MCF 10A (cell line): ENCODE results near the gene NPY1R. TPM values are rescaled to one million over a fixed set of nuclear protein-coding genes. Genes with fewer than 3 reads are reported as not detected.

ENCODE experiments used
- BruUV-seq: library from RNA; stranded (reverse); fragments of 400-500 nt; replicated peaks from 2 replicates; lab custom pipeline; 2021; lab: Mats Ljungman, UMichigan
- CTCF ChIA-PET: fragments of 300-600 bp; sonication (Branson Sonifier 250); formaldehyde crosslinking; extraction: SDS; loops from one replicate; lab custom pipeline; 2021; ENCODE audit warnings: antibody characterized with exemption, inconsistent platforms; lab: Yijun Ruan, JAX
- POLR2A ChIA-PET: fragments of 300-600, 350-650 bp; sonication (Branson Sonifier 250); formaldehyde crosslinking; extraction: SDS; loops from one replicate; lab custom pipeline; 2020; ENCODE audit warnings: antibody characterized with exemption, inconsistent platforms; lab: Yijun Ruan, JAX
- DNase-seq: peaks from one replicate; pipeline ENCODE4 v3.0.0-alpha.2; 2018; ENCODE audit not compliant: unreplicated experiment
- H3K27ac Mint-ChIP-seq: one replicate; pipeline ENCODE4 v1.8.0; 2022; ENCODE audit warnings: mild to moderate bottlenecking, low read depth, mixed read lengths; ENCODE audit not compliant: unreplicated experiment
- H3K27me3 Mint-ChIP-seq: one replicate; pipeline ENCODE4 v1.8.0; 2022; ENCODE audit warnings: mixed read lengths; ENCODE audit not compliant: insufficient read depth, unreplicated experiment
- H3K36me3 Mint-ChIP-seq: one replicate; pipeline ENCODE4 v1.8.0; 2022; ENCODE audit warnings: mild to moderate bottlenecking, moderate library complexity, mixed read lengths; ENCODE audit not compliant: insufficient read depth, unreplicated experiment
- H3K4me1 Mint-ChIP-seq: one replicate; pipeline ENCODE4 v1.8.0; 2022; ENCODE audit warnings: mixed read lengths; ENCODE audit not compliant: insufficient read depth, unreplicated experiment
- H3K4me3 Mint-ChIP-seq: one replicate; pipeline ENCODE4 v1.8.0; 2022; ENCODE audit warnings: mild to moderate bottlenecking, moderate library complexity, mixed read lengths; ENCODE audit not compliant: unreplicated experiment
- H3K9me3 Mint-ChIP-seq: one replicate; pipeline ENCODE4 v1.8.0; 2022; ENCODE audit warnings: mixed read lengths; ENCODE audit not compliant: unreplicated experiment
- intact Hi-C: fragments of 100-400 bp; cut with micrococcal nuclease; formaldehyde crosslinking; loops from 2 replicates; pipeline ENCODE4 v1.14.1; 2022
- total RNA-seq: library from RNA; stranded (reverse); gene quantifications from 2 replicates; pipeline ENCODE4 v1.2.3, GENCODE V29; 2022
- TF ChIP-seq, protein P1 (sequence below): fragments of 200-600 bp; IDR thresholded peaks from one replicate; pipeline ENCODE4 v1.8.0; 2022; ENCODE audit warnings: antibody characterized with exemption, mild to moderate bottlenecking; ENCODE audit not compliant: unreplicated experiment

NPY1R gene
- total RNA-seq, 1 experiment from 2014 or later = 0.63 TPM

DNA sequence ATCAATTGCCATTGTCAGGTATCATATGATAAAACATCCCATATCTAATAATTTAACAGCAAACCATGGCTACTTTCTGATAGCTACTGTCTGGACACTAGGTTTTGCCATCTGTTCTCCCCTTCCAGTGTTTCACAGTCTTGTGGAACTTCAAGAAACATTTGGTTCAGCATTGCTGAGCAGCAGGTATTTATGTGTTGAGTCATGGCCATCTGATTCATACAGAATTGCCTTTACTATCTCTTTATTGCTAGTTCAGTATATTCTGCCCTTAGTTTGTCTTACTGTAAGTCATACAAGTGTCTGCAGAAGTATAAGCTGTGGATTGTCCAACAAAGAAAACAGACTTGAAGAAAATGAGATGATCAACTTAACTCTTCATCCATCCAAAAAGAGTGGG, 18.3 kb upstream of the NPY1R start:
- CTCF ChIA-PET = no interaction called here
- Mint-ChIP-seq H3K27ac (no peak overlapping the region), H3K36me3 (no peaks in the 10 kb centered on the region), H3K4me3 (no peak overlapping the region), H3K9me3 (no peaks in the 10 kb centered on the region), H3K4me1 (peaks cover 9% of the 10 kb centered on the region), H3K27me3 (no peaks in the 10 kb centered on the region)
- POLR2A ChIA-PET = interaction anchor here (0.6 kb wide), 1 partner anchor 9 kb away, joined by 3 read pairs; no protein-coding TSS in a partner anchor
- no TSS peak for BruUV-seq
- TF ChIP-seq, protein P1, sequence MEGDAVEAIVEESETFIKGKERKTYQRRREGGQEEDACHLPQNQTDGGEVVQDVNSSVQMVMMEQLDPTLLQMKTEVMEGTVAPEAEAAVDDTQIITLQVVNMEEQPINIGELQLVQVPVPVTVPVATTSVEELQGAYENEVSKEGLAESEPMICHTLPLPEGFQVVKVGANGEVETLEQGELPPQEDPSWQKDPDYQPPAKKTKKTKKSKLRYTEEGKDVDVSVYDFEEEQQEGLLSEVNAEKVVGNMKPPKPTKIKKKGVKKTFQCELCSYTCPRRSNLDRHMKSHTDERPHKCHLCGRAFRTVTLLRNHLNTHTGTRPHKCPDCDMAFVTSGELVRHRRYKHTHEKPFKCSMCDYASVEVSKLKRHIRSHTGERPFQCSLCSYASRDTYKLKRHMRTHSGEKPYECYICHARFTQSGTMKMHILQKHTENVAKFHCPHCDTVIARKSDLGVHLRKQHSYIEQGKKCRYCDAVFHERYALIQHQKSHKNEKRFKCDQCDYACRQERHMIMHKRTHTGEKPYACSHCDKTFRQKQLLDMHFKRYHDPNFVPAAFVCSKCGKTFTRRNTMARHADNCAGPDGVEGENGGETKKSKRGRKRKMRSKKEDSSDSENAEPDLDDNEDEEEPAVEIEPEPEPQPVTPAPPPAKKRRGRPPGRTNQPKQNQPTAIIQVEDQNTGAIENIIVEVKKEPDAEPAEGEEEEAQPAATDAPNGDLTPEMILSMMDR = no peak
- intact Hi-C loops = no loop called here
- peak; percentile 15 for DNase-seq

DNA sequence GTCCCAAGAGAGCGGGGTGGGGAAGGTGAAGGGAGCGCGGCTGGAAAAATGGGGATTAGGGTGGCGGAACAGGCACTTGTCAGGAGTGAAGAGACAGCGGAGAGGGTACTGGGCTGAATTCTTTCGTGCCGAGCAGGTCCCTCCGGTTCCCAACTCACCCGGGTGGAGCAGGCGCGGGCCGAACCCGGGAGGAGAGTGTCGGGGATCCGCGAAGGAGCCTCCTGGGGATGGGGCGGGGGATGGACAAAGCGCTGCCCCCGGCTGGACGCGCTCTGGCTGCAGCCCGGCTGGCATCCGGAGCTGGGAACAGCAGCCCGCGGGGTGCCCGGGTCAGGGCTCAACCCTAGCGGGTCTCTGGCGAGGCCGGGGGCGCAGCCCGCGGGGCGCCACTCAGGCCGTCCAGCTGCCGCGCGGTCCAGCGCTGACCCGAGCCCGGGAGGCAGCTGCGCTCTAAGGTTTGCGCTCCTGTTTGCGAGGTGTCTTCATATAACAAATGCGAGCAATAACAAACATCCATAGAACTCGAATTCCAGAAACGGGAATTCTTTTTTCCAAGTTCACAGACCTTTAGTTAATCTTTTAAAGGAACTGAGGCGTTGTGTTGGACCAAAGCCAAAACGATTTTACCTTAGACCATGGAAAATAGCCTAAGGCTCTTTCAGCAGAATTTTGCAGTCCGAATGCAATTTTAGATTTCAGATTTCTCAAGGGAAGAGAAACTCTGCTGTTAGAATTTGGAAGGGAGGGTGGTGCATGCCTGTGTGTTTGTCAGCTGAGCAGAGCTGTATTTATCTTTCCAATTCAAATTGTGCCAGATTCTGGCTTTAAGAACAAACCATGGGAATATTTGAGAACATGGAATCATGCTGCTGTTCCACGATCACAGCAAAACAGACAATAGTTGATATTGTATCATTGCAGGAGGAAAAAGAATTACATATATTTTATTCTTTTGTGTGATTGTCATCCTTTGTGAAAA, 12.0 kb upstream of the NPY1R start:
- CTCF ChIA-PET = interaction anchor here (0.8 kb wide), 1 partner anchor 125 kb away, joined by 3 read pairs; no protein-coding TSS in a partner anchor
- Mint-ChIP-seq H3K4me1 (no peaks in the 10 kb centered on the region), H3K27me3 (no peaks in the 10 kb centered on the region), H3K9me3 (no peaks in the 10 kb centered on the region), H3K36me3 (no peaks in the 10 kb centered on the region), H3K4me3 (peak overlapping the region; percentile 66), H3K27ac (no peak overlapping the region)
- POLR2A ChIA-PET = interaction anchor here (0.6 kb wide), 1 partner anchor 183 kb away, joined by 3 read pairs; no protein-coding TSS in a partner anchor
- DNase-seq = peak; percentile 4
- TF ChIP-seq, protein P1 = no peak
- intact Hi-C loops = no loop called here
- BruUV-seq = no TSS peak

DNA sequence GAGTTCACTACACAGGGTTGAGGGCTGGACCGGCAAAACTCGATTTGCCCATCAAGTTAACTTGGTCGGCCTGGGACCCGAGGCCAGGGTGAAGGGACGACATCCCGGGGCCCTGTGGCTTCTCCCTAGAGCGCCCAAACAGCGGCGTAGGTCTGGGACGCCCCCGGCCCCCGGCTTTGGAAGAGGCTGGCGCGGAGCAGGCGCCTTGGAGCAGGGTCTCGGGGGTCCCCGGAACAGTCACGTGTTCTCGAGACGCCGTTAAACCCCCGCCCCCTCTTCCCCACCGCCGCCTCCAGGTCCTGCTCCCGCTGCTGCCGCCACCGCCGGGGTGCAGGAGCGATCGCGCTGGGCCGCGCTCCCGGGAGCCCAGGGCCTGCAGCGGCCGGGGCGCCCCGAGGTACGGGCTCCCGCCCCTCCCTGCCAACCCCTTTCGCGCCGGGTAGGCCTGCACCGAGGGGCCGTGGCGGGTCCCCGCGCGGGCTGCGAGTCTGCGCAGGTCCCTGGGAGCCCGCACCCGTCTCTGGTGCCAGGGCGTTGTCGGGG, 11.3 kb upstream of the NPY1R start, which contains the start of gene NPY5R:
TSS of gene NPY5R (plus strand) at position 289 of the 543 bp plus-strand sequence. CDS start 6,382 bp downstream, outside the sequence.
- TF ChIP-seq, protein P1 = no peak
- Mint-ChIP-seq H3K36me3 (no peaks in the 10 kb centered on the region), H3K9me3 (no peaks in the 10 kb centered on the region), H3K4me1 (no peaks in the 10 kb centered on the region), H3K4me3 (peak within 1 kb of the TSS; percentile 66), H3K27ac (no peak within 1 kb of the TSS), H3K27me3 (no peaks in the 10 kb centered on the region)
- intact Hi-C loops = no loop called here
- no TSS peak for BruUV-seq
- ChIA-PET CTCF (interaction anchor here (0.6 to 1.5 kb wide), 2 partner anchors 11 to 100 kb away, joined by 4 read pairs; partner anchors contain the start of gene NPY1R), POLR2A (no interaction called here)
- no peak for DNase-seq

DNA sequence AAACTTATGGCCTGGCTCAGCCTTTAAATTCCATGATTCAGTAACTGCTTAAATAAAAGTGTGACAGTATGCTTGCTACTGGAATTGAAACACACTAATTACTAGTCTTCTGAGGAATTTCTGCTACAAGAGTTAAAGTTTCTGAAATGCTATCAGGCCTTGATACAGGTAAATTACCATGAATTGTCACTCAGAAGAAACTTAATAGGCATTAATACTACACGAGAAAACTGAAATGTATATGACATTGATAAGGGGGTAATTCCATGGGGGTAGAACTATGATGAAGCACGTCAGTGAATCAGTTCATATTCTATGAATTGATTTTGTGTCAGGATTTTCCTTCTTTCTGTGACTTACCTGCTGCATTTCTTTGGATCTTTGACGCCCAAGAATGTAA, 3.0 kb upstream of the NPY1R start:
- CTCF ChIA-PET = interaction anchor here (1.1 to 2.4 kb wide), 2 partner anchors 221 to 838 kb away, joined by 3 to 10 read pairs; no protein-coding TSS in a partner anchor

More for the DNA sequence above, 3.0 kb upstream of the NPY1R start:
- no peak overlapping the region for H3K27ac Mint-ChIP-seq
- intact Hi-C loops = no loop called here
- TF ChIP-seq, protein P1 = no peak
- no peak overlapping the region for H3K4me3 Mint-ChIP-seq
- DNase-seq = no peak
- BruUV-seq = no TSS peak
- no peaks in the 10 kb centered on the region for H3K36me3 Mint-ChIP-seq
- H3K4me1 Mint-ChIP-seq = peaks cover 5% of the 10 kb centered on the region
- POLR2A ChIA-PET = interaction anchor here (1.7 kb wide), 1 partner anchor 170 kb away, joined by 6 read pairs; no protein-coding TSS in a partner anchor
- H3K27me3 Mint-ChIP-seq = no peaks in the 10 kb centered on the region
- no peaks in the 10 kb centered on the region for H3K9me3 Mint-ChIP-seq
